AG04450 (cell line): Measurements from ENCODE around the gene NPR2. TPM values are rescaled to one million over a fixed set of nuclear protein-coding genes. Genes with fewer than 3 reads are reported as not detected.

ENCODE experiments used
- CTCF ChIA-PET: fragments of 300-600, 350-600 bp; formaldehyde crosslinking; extraction: SDS; loops from one replicate; lab custom pipeline; 2022; ENCODE audit warnings: antibody characterized with exemption, inconsistent platforms; lab: Charles Lee
- POLR2A ChIA-PET: fragments of 350-600 bp; formaldehyde crosslinking; extraction: SDS; loops from one replicate; lab custom pipeline; 2021; ENCODE audit warnings: antibody characterized with exemption, inconsistent platforms; lab: Yijun Ruan, JAX
- DNase-seq: peaks from one replicate; pipeline ENCODE4 v3.0.0-alpha.2; 2011; ENCODE audit warnings: low read depth, low spot score
- H3K27ac ChIP-seq: one replicate; pipeline ENCODE4 v1.5.1; 2012; ENCODE audit warnings: low read depth, low read length, control low read depth
- H3K27me3 ChIP-seq: one replicate; pipeline ENCODE4 v1.6.0; 2012; ENCODE audit warnings: low read length; ENCODE audit not compliant: control insufficient read depth, insufficient read depth
- H3K4me3 ChIP-seq: 2 replicates; pipeline ENCODE4 v1.5.1; 2011; ENCODE audit warnings: mild to moderate bottlenecking, low read depth, low read length, control low read depth
- H3K9me3 ChIP-seq: 2 replicates; pipeline ENCODE4 v1.5.1; 2012; ENCODE audit warnings: low read length; ENCODE audit not compliant: control insufficient read depth, insufficient read depth
- CTCF ChIP-seq: IDR thresholded peaks from 2 replicates; pipeline ENCODE4 v1.5.1; 2011; ENCODE audit warnings: low read depth, low read length, control low read depth, inconsistent platforms
- polyA plus RNA-seq: library from polyadenylated mRNA; depleted of rRNA; stranded (reverse); fragments of >200 nt; gene quantifications from 2 replicates; pipeline ENCODE4 v1.2.3, GENCODE V29; 2011

NPR2 gene
- polyA plus RNA-seq, 1 experiment: 31.9 TPM

DNA sequence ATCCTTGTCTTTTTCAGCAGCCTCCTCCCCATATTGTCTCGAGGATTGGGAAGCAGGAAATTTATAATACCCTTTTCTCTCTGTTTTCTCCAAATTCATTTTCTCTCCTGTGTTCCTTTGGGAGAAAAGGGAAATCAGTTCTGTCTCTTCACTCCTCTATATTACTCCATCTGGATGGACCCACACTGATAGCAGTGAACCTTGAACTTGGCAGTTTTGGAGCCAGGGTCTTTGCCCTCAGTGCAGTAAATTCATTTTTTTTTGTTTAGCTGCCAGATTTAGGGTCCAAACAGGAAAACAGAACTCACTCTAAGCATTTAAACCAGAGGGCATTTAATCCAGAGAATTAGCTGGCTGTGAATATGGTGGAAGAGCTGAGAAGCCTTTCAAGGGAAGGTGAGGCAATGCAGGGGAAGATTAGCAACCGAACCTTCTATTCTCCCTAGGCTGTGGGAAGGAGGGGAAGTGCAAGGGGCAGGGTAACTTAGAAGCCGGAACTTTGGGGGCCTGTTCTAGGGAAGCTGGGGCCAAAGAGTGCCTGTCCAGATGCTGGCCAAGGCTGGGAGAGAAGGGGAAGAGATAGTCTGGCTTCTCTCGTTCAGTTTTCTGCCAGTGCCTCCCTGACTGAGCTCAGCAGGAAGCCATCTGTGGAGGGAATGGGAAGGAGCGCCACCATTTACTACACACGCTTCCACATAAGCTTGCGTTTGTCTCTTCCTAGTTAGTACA, 16.3 kb upstream of the NPR2 start:
- Histone ChIP-seq H3K4me3 (no peak overlapping the region), H3K9me3 (no peaks in the 10 kb centered on the region), H3K27me3 (peaks cover 15% of the 10 kb centered on the region), H3K27ac (no peak overlapping the region)
- DNase-seq: no peak
- ChIA-PET CTCF (interaction anchor here (0.6 to 1.0 kb wide), 3 partner anchors 15 to 107 kb away, joined by 3 to 9 read pairs (median 3); partner anchors contain the start of gene HINT2), POLR2A (no interaction called here)
- TF ChIP-seq CTCF: no peak

GRCh38 chr9:35776018-35776417, 15.4 kb upstream of the NPR2 start:
- H3K9me3 ChIP-seq: no peaks in the 10 kb centered on the region
- peaks cover 14% of the 10 kb centered on the region for H3K27me3 ChIP-seq
- ChIA-PET CTCF (interaction anchor here (0.6 to 1.1 kb wide), 4 partner anchors 14 to 106 kb away, joined by 3 to 9 read pairs (median 4); partner anchors contain the start of gene HINT2), POLR2A (no interaction called here)
- no peak for DNase-seq
- H3K27ac ChIP-seq: no peak overlapping the region
- no peak for TF ChIP-seq CTCF
- H3K4me3 ChIP-seq: no peak overlapping the region

GRCh38 chr9:35778496-35778895, 12.9 kb upstream of the NPR2 start:
- TF ChIP-seq CTCF: no peak
- no peak for DNase-seq
- POLR2A ChIA-PET: no interaction called here

DNA sequence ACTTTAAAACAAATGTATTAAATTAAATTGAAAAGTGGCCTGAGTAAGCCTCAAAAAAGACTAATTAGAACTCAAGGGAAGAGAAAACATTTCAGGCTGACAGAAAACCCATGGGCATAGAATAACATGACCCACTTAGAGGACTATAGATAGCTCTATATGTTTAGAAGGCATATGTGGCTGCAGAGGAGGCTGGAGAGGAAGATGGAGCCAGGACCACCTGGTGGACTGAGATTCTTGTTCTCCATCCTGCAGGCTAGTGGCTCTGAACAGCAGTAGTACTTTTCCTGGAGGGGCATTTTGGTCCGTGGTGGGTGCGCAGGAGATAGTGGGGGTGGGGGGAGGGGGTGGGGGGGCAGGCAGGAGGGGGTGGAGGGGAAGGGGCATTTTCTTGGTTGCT, 10.3 kb upstream of the NPR2 start:
- Histone ChIP-seq H3K4me3 (no peak overlapping the region), H3K27ac (no peak overlapping the region), H3K9me3 (no peaks in the 10 kb centered on the region), H3K27me3 (peaks cover 23% of the 10 kb centered on the region)
- DNase-seq: no peak
- POLR2A ChIA-PET: no interaction called here
- no peak for TF ChIP-seq CTCF
- CTCF ChIA-PET: interaction anchor here (1.5 kb wide), 1 partner anchor 10 kb away, joined by 9 read pairs; no protein-coding TSS in a partner anchor

More at GRCh38 chr9:35778496-35778895, 12.9 kb upstream of the NPR2 start:
- no peak overlapping the region for H3K4me3 ChIP-seq
- peaks cover 16% of the 10 kb centered on the region for H3K27me3 ChIP-seq
- no peaks in the 10 kb centered on the region for H3K9me3 ChIP-seq
- H3K27ac ChIP-seq: no peak overlapping the region
- CTCF ChIA-PET: interaction anchor here (0.5 to 2.2 kb wide), 5 partner anchors 10 to 125 kb away, joined by 3 to 9 read pairs (median 8); no protein-coding TSS in a partner anchor

DNA sequence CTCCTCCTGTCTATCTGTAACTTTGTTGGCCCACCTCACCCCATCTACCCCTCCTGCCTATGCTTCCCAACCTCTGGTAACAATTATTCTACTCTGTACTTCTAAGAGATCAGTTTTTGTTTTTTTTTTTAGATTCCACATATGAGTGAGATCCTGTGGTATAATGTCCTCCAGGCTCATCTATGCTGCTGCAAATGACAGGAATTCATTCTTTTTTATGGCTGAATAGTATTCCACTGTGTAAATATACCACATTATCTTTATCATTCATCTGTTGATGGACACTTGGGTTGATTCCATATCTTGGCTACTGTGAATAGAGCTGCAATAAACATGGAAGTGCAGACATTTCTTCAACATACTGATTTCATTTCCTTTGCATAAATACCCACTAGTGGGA, 8.0 kb upstream of the NPR2 start:
- CTCF ChIA-PET: interaction anchor here (1.3 kb wide), 1 partner anchor 99 kb away, joined by 3 read pairs; no protein-coding TSS in a partner anchor

More for the DNA sequence above, 8.0 kb upstream of the NPR2 start:
- no peak overlapping the region for H3K27ac ChIP-seq
- H3K27me3 ChIP-seq: peaks cover 22% of the 10 kb centered on the region
- POLR2A ChIA-PET: no interaction called here
- TF ChIP-seq CTCF: no peak
- H3K9me3 ChIP-seq: no peaks in the 10 kb centered on the region
- no peak overlapping the region for H3K4me3 ChIP-seq
- DNase-seq: no peak
